Peyer's patch (tissue), 4 donors: ENCODE data around the gene ITGAL.
"Not testable (repeated sequence)": the region's sequence is repeated elsewhere in the genome, so short reads cannot be mapped to it uniquely, and the experiment has no call there.

Source experiments
- POLR2A ChIP-seq, 2 donors: fragments of 450-650 bp; IDR thresholded peaks; one replicate each; pipeline ENCODE4 v1.5.1; 2017; ENCODE audit warnings: antibody characterized with exemption in 2 of 2, mild to moderate bottlenecking in 2 of 2, moderate library complexity in 2 of 2
- TF ChIP-seq, protein P1 (sequence below), 6 experiments: fragments of 450-650 bp in 4 of 6; fragments of 200-600 bp in 2 of 6; sonication (generic) in 1 of 6; IDR thresholded peaks; one replicate each; pipeline ENCODE4 v1.5.1; 2017 to 2019; ENCODE audit warnings: antibody characterized with exemption in 6 of 6, mild to moderate bottlenecking in 3 of 6, moderate library complexity in 1 of 6

- TF ChIP-seq POLR2A (IDR thresholded peaks at IDR 0.05), result not testable (repeated sequence)
- TF ChIP-seq, protein P1, sequence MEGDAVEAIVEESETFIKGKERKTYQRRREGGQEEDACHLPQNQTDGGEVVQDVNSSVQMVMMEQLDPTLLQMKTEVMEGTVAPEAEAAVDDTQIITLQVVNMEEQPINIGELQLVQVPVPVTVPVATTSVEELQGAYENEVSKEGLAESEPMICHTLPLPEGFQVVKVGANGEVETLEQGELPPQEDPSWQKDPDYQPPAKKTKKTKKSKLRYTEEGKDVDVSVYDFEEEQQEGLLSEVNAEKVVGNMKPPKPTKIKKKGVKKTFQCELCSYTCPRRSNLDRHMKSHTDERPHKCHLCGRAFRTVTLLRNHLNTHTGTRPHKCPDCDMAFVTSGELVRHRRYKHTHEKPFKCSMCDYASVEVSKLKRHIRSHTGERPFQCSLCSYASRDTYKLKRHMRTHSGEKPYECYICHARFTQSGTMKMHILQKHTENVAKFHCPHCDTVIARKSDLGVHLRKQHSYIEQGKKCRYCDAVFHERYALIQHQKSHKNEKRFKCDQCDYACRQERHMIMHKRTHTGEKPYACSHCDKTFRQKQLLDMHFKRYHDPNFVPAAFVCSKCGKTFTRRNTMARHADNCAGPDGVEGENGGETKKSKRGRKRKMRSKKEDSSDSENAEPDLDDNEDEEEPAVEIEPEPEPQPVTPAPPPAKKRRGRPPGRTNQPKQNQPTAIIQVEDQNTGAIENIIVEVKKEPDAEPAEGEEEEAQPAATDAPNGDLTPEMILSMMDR (IDR thresholded peaks at IDR 0.05), result not testable (repeated sequence)
Measured at GRCh38 chr16:30452709-30453580, 19.6 kb upstream of the ITGAL start.
